D721Med (cell line): ENCODE results near the gene SNX2.

Experiments
- DNase-seq: peaks from one replicate; pipeline ENCODE4 v3.0.0; 2011; ENCODE audit warnings: low spot score; ENCODE audit not compliant: insufficient read length
- FAIRE-seq: peaks from 2 replicates; lab custom pipeline; 2011; peaks lifted over from hg19 to GRCh38; lab: Jason Lieb, UNC
- TF ChIP-seq, protein P1 (sequence below): IDR thresholded peaks from 2 replicates; pipeline ENCODE4 v1.5.1; 2012; ENCODE audit warnings: mild to moderate bottlenecking, control low read depth; ENCODE audit not compliant: insufficient read depth; ENCODE audit errors: missing control alignments

The SNX2 gene

DNA sequence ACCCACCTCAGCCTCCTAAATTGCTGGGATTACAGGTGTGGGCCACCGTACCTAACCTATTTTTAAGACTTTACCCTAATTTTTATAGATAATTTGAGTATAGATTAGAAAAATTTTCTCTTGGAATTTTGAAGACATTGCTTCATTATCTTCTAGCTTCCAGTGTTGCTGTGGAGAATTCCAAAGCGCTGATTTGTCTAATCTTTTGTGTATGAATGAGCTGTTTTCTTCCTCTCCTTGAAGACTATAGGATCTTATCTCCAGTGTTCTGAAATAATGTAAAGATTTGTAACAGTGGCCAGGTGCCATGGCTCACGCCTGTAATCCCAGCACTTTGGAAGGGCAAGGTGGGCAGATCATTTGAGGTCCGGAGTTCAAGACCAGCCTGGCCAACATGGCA lies 64.9 kb downstream of the SNX2 start:
- DNase-seq (no peak), FAIRE-seq (no peak)
- TF ChIP-seq, protein P1, sequence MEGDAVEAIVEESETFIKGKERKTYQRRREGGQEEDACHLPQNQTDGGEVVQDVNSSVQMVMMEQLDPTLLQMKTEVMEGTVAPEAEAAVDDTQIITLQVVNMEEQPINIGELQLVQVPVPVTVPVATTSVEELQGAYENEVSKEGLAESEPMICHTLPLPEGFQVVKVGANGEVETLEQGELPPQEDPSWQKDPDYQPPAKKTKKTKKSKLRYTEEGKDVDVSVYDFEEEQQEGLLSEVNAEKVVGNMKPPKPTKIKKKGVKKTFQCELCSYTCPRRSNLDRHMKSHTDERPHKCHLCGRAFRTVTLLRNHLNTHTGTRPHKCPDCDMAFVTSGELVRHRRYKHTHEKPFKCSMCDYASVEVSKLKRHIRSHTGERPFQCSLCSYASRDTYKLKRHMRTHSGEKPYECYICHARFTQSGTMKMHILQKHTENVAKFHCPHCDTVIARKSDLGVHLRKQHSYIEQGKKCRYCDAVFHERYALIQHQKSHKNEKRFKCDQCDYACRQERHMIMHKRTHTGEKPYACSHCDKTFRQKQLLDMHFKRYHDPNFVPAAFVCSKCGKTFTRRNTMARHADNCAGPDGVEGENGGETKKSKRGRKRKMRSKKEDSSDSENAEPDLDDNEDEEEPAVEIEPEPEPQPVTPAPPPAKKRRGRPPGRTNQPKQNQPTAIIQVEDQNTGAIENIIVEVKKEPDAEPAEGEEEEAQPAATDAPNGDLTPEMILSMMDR, result no peak

DNA sequence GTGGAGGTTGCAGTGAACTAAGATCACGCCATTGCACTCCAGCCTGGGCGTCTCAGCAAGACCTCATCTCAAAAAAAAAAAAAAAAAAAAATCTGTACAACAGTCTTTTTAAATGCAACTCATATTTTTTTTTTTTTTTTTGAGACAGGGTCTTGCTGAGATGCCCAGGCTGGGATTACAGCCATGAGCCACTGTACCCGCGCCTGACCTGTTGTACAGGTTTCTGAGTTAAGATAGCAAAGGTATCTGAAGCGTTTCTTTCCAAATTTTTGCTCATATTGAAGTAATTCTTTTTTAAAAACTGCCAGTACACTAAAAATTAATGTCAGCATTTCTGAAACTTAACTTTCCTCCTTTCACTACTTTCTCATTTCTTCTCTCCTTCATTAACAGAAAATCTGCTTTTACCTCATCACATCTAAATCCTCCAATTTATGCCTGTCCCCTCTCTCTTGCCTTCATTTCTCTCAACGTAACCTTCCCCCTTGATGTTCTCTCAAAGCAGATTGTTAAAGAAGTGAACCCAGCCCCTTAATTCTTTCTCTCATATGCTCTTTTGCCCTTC lies 67.2 kb downstream of the SNX2 start:
- DNase-seq, result no peak
- FAIRE-seq, result no peak
- TF ChIP-seq, protein P1, result no peak

DNA sequence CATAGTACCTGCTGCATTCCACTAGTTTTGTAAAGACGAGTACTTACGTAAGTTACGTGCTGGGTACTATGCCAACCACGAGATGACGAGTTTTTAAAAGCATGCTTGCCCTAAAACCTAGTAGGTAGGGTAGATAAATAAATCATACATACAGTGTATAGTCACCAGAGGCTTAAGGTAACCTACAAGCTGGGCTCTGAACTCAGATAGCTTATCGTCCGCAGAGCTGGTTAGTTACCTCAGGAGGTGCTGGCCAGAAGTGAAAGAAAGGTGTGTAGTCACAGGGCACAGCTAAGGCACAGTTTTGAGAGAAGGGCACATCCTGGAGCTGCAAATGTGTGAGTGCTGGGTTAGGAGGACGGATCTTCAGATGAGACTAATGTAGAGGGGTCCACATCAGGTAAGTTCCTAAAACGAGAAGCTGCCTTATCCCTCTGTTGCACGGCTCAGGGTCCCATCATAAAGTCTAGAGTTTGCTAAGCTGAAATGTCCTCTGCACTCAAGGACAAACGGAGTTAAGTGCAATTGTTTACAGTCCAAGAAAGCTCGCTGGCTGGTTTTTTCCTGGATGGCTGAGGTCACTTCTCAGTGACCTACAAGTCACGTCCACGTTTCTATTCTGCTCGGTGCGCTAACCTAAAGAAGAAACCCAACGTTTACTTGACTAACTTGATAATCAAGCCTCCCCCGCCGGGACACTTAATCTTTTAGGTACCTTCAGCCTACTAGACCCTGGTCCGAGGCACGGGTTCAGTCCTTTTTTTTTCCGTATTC lies 69.4 kb downstream of the SNX2 start:
- DNase-seq (no peak), FAIRE-seq (no peak)
- TF ChIP-seq, protein P1, result no peak

DNA sequence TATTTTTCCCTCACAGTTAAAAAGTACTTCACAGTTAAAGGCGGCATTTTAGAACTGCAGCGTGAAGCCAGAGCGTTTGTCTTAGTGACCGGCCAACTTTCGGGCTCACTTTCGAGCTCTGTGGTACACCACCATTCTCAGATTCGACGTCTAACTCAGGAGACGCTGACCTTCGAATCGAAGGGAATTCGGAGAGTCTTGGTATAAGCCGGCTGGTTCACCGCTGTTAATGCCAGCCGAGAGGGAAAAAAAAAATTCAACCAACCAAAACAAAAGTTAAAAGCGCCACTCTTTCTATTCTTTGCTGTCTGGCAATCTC lies 70.0 kb downstream of the SNX2 start:
- DNase-seq (no peak), FAIRE-seq (no peak)
- TF ChIP-seq, protein P1, result no peak

DNA sequence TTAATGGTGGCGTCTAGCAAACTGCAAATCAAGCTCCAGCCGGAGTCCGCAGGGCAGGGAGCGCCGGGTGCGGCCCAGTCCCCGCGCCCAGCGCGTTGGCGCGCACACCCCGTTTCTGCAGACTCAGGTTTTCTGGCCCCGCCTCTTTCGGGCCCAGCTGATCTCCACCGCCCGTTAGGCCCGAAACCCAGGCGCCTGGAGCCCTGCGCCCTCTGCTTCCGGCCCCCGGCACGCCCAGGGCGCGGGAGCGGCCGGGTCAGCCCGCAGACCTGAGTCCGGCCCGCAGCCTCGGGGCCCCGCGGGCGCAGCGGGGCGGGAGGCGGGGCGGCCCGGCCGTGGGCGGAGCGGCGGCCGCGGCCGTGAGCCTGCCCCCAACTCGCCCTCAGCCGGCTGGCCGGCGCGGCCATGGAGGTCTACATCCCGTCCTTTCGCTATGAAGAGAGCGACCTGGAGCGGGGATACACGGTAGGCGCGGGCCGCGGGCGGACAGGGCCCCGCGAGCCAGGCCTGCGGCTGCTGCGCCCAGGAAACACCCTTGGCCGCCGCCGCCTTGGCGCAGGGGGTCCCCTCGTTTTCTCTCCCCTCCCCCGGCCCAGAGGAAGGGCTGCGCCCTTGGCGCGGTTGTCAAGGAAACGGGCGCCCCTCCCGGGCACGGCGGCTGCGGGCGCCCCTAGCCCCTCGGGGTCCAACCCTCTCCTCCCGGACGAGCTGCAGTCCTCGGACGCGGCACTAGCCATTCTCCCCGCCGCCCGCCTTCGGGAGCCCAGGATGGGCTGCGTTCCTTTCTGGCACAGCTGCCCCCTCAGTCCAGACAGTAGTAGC lies 70.6 kb downstream of the SNX2 start, which contains the start of gene SNX24:
Gene SNX24 (plus strand): TSS at position 385 of the 822 bp plus-strand sequence. CDS start 21 bp downstream, at position 406.
- TF ChIP-seq, protein P1, result no peak
- DNase-seq (peak; percentile 40), FAIRE-seq (no peak)

DNA sequence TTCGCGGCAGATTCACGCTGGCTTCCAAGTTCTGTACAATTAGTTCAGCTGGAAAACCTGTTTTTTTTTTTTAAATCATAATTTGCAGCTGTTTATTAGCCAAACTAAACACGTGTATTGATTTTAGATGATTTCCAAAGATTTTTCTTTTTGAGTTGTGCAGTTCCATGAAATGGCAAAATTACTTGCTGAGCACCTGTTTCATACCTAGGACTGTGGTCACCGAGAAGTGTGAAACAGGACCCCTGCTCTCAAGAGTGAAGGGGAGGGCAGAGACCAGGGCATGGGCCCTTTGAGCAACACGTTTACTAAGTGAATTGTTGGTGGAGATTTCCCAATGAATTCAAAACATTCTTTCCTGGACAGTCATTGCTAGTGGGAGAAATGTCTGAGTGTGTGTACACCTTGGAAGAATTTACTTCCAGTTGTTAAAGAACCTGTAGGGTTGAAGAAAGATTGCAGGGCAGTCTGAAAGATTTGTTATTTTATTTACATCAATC lies 71.2 kb downstream of the SNX2 start:
- TF ChIP-seq, protein P1, result no peak
- FAIRE-seq (no peak), DNase-seq (no peak)
